ENCODE measurements around the gene KRTAP9-4. TPM values are rescaled to one million over a fixed set of nuclear protein-coding genes. Genes with fewer than 3 reads are reported as not detected.

Gene KRTAP9-4
- total and polyA plus RNA-seq, 2 of the 8 experiments (the other 6 are each of a cell fraction or from before 2014, with no cell fraction given), result not detected

DNA sequence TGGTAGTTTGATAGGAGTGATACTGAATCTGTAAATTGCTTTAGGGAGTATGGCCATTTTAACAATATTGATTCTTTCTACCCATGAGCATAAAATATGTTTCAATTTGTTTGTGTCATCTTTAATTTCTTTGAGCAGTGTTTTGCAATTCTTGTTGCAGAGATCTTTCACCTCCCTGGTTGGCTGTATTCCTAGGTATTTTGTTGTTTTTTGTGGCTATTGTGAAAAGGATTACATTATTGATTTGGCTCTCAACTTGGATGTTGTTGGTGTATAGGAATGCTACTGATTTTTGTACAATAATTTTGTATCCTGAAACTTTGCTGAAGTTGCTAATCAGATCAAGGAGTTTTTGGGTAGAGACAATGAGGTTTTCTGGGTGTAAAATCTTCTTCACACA, 8.9 kb downstream of the KRTAP9-4 start (continued):
- TF ChIP-seq CHD1 (IDR thresholded peaks at IDR 0.05; ENCODE audit: low read depth, low read length), result no peak
- no peak for TF ChIP-seq GTF2F1 (IDR thresholded peaks at IDR 0.05; ENCODE audit: borderline replicate concordance, low read depth, low read length)
